GM12801 (cell line): Measurements from ENCODE around the gene SLC13A2.

Experiments used
- TF ChIP-seq, protein P1 (sequence below): IDR thresholded peaks from one replicate; pipeline ENCODE4 v1.5.1; 2011; ENCODE audit warnings: control low read depth; ENCODE audit not compliant: insufficient read length; ENCODE audit errors: extremely low read depth

Gene SLC13A2

DNA sequence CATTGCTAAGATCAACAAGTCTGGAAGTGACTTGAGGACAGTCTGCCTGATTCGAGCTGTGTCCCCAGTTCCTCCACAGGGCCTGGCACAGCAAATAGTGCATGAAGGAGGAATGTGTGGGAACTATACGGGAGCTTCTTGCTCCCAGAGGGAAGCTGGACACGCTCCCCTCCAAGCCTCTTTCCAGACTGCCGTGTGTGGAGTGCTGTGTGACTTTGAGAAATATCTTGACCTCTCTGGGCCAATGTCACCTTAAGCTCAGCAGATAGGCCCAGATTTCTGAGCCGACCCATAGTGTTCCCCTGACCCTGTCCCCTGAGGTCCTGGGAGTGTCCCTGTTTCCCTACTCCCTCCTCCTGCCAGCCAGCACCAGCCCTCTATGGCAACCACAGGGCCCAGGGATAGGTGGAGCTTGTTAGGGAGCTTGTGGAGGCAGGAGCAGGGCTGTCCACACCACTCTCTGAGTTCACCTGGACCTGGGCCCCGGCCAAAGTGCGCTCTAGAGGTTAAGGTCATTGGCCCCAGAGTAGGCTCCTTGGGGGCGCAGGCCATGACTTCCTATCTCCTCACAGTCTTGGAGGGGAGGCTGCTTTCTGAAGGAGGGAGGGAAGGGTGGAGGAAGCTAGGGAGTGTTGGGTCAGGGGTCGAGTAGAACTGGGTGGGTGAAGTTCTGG lies 26.4 kb downstream of the SLC13A2 start:
- TF ChIP-seq, protein P1, sequence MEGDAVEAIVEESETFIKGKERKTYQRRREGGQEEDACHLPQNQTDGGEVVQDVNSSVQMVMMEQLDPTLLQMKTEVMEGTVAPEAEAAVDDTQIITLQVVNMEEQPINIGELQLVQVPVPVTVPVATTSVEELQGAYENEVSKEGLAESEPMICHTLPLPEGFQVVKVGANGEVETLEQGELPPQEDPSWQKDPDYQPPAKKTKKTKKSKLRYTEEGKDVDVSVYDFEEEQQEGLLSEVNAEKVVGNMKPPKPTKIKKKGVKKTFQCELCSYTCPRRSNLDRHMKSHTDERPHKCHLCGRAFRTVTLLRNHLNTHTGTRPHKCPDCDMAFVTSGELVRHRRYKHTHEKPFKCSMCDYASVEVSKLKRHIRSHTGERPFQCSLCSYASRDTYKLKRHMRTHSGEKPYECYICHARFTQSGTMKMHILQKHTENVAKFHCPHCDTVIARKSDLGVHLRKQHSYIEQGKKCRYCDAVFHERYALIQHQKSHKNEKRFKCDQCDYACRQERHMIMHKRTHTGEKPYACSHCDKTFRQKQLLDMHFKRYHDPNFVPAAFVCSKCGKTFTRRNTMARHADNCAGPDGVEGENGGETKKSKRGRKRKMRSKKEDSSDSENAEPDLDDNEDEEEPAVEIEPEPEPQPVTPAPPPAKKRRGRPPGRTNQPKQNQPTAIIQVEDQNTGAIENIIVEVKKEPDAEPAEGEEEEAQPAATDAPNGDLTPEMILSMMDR: no peak

GRCh38 chr17:28500712-28501379 lies 27.4 kb downstream of the SLC13A2 start:
- TF ChIP-seq, protein P1: no peak

DNA sequence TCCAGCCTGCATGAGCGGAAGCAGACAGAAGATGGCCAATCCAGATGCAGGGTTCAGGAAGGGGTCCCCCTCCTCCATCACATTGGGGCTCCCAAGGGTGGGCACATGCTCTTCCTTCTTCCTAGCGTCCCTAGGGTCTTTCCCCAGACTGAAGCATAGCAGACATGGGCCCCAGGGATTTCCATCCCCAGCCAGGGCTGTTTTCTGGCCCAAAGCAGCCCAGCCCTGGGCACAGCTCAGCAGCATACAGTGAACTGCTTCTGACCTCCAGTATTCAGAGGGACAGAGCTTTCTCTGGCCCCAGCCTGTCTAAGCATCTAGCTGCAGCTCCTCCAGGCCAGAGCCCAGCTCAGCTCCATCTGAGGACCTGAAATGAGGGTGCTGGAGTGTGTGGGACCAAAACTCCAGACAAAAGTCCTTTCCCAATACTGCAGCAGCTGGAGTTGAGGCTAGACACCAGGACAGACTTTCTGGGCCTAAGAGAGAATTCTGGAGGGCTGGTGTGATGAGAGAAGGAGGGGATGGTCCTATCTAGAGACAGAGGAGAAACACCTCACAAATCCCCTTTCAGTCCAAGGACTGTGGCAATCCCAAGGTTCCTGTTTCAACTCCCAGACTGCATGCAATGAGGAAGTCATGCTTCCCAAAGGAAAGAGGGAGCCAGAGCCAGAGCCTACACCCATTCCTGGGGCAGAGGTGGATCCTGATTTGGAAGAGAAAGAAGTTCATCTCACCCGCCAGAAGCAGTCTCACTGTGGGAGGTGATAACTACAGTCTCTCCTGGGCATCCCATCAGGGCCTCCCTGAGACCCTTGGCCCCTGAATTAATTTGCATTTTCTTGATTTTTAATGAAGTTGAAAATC lies 28.2 kb downstream of the SLC13A2 start:
- TF ChIP-seq, protein P1: no peak

DNA sequence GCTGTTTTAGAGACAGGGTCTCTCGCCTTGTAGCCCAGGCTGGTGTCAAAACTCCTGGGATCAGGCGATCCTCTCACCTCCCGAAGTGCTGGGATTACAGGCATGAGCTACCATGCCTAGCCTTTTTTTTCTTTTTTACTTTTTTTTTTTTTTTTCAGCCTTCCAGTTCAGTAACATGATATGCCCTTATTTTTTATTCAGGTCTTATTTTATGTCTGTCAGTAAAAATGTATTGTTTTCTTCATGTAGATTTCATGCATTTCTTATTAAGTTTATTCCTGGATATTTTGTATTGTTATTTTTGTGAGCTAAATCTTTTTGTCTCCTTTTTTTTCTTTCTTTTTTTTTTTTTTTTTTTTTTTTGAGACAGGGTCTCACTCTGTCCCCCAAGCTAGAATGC lies 30.0 kb downstream of the SLC13A2 start:
- TF ChIP-seq, protein P1: no peak

DNA sequence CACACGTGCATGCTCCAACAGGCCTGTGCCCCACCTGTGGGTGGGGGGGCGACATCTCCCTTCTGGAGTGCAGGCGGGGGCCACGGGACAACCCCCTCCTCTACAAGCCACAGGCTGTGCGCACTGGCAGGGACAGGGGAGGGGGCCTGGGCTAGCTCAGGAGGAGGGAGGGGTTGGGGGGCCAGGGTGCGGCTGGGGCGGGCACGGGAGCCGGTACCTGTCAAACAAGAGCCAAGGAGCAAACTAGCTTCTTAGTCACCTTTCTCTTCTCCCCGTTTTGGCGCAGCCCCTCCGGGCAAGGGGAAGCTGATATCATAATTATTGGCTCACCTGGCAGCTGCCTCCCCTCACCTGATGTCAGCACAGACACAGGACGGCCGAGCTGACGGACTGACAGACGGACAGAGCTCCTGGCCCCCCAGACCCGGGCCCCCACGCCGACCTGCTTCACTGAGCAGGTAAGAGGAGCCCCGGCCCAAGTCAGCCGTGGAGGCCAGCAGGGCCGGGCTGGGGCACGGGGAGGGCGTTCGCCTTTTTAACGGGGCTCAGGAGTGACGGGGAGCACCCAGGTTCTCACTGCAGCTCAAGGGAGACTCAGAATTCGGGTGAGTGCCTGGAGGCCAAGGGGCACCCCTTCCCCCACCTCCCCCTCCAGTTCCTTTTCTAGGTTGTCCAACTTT lies 32.7 kb downstream of the SLC13A2 start, which contains the start of gene FOXN1:
TSS of gene FOXN1 (plus strand) at position 363 of the 680 bp plus-strand sequence. CDS start 17,622 bp downstream, outside the sequence.
- TF ChIP-seq, protein P1: no peak

DNA sequence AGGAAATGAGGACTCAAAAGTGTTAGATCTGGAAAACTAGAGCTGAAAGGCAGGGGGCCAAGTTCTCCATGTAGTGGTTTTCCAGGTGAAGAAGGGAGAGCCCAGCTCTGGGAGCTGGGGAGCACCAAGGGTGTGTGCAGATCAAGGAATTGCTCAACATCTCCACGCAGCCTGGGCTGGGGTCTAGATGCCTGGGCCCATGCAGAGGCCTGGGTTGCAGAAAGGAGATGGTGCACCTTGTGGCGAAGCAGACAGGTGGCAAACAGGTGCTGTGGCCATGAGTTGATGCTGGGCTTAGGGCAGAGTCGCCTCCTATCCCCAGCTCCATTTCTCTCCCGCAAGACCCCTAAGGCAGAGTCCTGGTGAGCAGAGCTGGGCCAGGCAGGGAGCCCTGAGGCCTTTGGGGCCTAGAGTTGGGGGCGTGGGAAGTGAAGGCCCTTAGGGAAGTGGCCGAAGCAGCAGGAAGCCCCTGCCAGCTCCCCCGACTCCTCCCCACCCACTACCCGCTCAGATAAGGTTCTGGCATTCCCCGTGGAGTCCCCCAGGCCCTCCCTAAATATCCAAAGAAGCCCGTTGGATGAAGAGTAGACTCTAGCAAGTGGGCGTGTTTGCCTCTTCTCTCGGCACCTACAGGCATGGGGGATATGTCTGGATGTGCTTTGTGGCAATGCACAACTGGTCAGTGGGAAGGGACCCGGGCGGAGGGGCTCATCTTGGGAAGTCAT lies 33.5 kb downstream of the SLC13A2 start:
- TF ChIP-seq, protein P1: no peak
